NCI-H1092 (cell line): ENCODE data around the gene TBC1D1.
"Not testable (repeated sequence)": the region's sequence is repeated elsewhere in the genome, so short reads cannot be mapped to it uniquely, and the experiment has no call there.

Experiments
- DNase-seq: peaks from one replicate; lab custom pipeline; 2025; lab: John Stamatoyannopoulos, UW

Gene TBC1D1

GRCh38 chr4:37968747-37969146, 77.9 kb downstream of the TBC1D1 start:
- DNase-seq: no peak

- DNase-seq: no peak
Measured at GRCh38 chr4:37970702-37971101, 79.8 kb downstream of the TBC1D1 start.

- no peak for DNase-seq
Measured at GRCh38 chr4:37971202-37971601, 80.3 kb downstream of the TBC1D1 start.

GRCh38 chr4:37973441-37973840, 82.6 kb downstream of the TBC1D1 start:
- no peak for DNase-seq

- not testable (repeated sequence) for DNase-seq
Measured at GRCh38 chr4:37975321-37975822, 84.5 kb downstream of the TBC1D1 start.

GRCh38 chr4:37976507-37976906, 85.6 kb downstream of the TBC1D1 start:
- no peak for DNase-seq

GRCh38 chr4:37976991-37977470, 86.1 kb downstream of the TBC1D1 start:
- DNase-seq: peak; percentile 37

GRCh38 chr4:37977471-37978247, 86.8 kb downstream of the TBC1D1 start:
- peak; percentile 46 for DNase-seq

GRCh38 chr4:37978248-37978924, 87.5 kb downstream of the TBC1D1 start:
- DNase-seq: no peak

- no peak for DNase-seq
Measured at GRCh38 chr4:37980246-37980645, 89.4 kb downstream of the TBC1D1 start.

GRCh38 chr4:37981425-37981824, 90.5 kb downstream of the TBC1D1 start:
- no peak for DNase-seq

GRCh38 chr4:37981844-37982720, 91.2 kb downstream of the TBC1D1 start:
- no peak for DNase-seq

GRCh38 chr4:37982736-37983135, 91.9 kb downstream of the TBC1D1 start:
- no peak for DNase-seq

- no peak for DNase-seq
Measured at GRCh38 chr4:37983951-37984350, 93.1 kb downstream of the TBC1D1 start.

- no peak for DNase-seq
Measured at GRCh38 chr4:37985730-37986275, 94.9 kb downstream of the TBC1D1 start.

- no peak for DNase-seq
Measured at GRCh38 chr4:37988670-37989069, 97.8 kb downstream of the TBC1D1 start.

- no peak for DNase-seq
Measured at GRCh38 chr4:37989398-37990260, 98.7 kb downstream of the TBC1D1 start.

GRCh38 chr4:37990731-37991245, 99.9 kb downstream of the TBC1D1 start:
- no peak for DNase-seq

- no peak for DNase-seq
Measured at GRCh38 chr4:37991623-37992410, 100.9 kb downstream of the TBC1D1 start.

- no peak for DNase-seq
Measured at GRCh38 chr4:37993806-37994205, 102.9 kb downstream of the TBC1D1 start.
